ENCODE data around the gene DLX2. TPM values are rescaled to one million over a fixed set of nuclear protein-coding genes. Genes with fewer than 3 reads are reported as not detected.

Gene DLX2
- total RNA-seq, 4 donors from 2014 or later = not detected

DNA sequence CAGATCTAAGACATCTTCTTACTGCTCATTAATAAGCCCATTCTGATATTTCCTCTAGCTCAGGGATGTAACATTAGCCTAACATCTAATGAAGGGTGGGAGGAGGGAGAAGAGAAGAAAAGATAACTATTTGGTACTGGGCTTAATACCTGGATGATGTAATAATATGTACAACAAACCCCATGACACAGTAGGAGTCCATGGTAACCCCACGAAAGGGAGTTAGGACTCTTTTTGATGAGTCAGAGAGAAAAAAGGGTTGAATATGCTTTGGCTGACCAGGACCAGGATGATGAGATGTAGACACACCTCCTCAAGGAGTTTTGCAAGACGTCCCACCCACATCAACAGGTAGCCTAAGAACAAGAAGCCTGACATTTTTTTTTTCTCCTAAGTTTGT is 34.4 kb upstream of the DLX2 start:
- intact Hi-C loops (cut with DNase I) = loop anchor here (10.0 kb wide), 1 partner anchor 562 kb away; no protein-coding TSS in a partner anchor
- no peaks in the 10 kb centered on the region for H3K9me3 ChIP-seq
- WGBS, 2 donors = 62 to 64% methylated on average over 2 of the region's 2 CpGs
- H3K4me3 ChIP-seq = no peak overlapping the region
- no peak overlapping the region for H3K27ac ChIP-seq
- peaks cover 0 to 12% (median 0%) of the 10 kb centered on the region in 4 donors for H3K27me3 ChIP-seq
- H3K4me1 ChIP-seq = no peaks in the 10 kb centered on the region
- no peak for DNase-seq
- TF ChIP-seq, protein P1, sequence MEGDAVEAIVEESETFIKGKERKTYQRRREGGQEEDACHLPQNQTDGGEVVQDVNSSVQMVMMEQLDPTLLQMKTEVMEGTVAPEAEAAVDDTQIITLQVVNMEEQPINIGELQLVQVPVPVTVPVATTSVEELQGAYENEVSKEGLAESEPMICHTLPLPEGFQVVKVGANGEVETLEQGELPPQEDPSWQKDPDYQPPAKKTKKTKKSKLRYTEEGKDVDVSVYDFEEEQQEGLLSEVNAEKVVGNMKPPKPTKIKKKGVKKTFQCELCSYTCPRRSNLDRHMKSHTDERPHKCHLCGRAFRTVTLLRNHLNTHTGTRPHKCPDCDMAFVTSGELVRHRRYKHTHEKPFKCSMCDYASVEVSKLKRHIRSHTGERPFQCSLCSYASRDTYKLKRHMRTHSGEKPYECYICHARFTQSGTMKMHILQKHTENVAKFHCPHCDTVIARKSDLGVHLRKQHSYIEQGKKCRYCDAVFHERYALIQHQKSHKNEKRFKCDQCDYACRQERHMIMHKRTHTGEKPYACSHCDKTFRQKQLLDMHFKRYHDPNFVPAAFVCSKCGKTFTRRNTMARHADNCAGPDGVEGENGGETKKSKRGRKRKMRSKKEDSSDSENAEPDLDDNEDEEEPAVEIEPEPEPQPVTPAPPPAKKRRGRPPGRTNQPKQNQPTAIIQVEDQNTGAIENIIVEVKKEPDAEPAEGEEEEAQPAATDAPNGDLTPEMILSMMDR (IDR thresholded peaks at IDR 0.05) = no peak
- no peak for TF ChIP-seq POLR2A (IDR thresholded peaks at IDR 0.05)
- no peaks in the 10 kb centered on the region for H3K36me3 ChIP-seq

DNA sequence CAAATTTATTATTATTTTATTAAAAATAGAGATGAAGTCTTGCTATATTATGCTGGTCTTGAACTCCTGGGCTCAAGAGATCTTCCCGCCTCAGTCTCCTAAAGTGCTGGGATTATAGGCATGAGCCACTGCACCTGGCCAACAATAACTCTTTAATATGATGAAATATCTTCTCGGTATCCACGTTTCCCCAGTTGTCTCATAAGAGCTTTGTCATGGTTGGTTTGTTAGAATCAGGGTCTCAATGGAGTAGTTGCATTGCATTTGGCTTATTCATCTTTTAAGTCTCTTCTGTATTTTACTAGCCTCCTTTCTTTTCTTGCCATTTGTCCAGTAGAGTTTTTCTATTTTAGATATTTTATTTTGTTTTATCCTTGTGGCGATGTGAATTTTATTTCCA is 32.7 kb upstream of the DLX2 start:
- no peak overlapping the region for H3K4me3 ChIP-seq
- no peak for DNase-seq
- peaks cover 0 to 12% (median 0%) of the 10 kb centered on the region in 4 donors for H3K27me3 ChIP-seq
- no peak overlapping the region for H3K27ac ChIP-seq
- intact Hi-C loops (cut with DNase I) = loop anchor here (10.0 kb wide), 1 partner anchor 561 kb away; no protein-coding TSS in a partner anchor
- TF ChIP-seq POLR2A (IDR thresholded peaks at IDR 0.05) = no peak
- TF ChIP-seq, protein P1 (IDR thresholded peaks at IDR 0.05) = no peak
- H3K4me1 ChIP-seq = no peaks in the 10 kb centered on the region
- H3K9me3 ChIP-seq = no peaks in the 10 kb centered on the region
- H3K36me3 ChIP-seq = no peaks in the 10 kb centered on the region
- 79 to 82% methylated on average over 4 of the region's 4 CpGs for WGBS, 2 donors

DNA sequence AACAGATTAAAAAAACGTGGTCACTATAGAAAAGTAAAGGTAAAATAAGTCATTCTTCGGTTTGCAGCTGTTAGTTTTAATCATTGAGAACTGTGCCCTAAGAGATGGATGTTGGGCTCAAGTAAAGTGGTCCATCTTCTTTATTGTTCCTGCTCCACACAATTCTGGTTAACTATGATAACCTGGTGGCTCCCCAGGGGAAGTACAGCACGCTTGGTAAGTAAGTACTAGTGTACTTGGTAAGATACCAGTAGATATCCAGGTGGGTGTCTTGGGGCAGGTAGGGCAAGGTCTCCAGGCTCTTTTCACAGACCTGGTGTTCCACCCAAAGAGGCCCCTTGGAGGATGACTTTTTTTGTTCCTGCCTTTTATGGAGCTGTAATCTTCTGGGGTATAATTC is 31.6 kb upstream of the DLX2 start:
- no peaks in the 10 kb centered on the region for H3K4me1 ChIP-seq
- TF ChIP-seq POLR2A (IDR thresholded peaks at IDR 0.05) = no peak
- TF ChIP-seq, protein P1 (IDR thresholded peaks at IDR 0.05) = no peak
- no peak overlapping the region for H3K4me3 ChIP-seq
- WGBS, 2 donors = 66 to 69% methylated on average over 3 of the region's 3 CpGs
- H3K36me3 ChIP-seq = no peaks in the 10 kb centered on the region
- H3K9me3 ChIP-seq = no peaks in the 10 kb centered on the region
- intact Hi-C loops (cut with DNase I) = loop anchor here (10.0 kb wide), 1 partner anchor 559 kb away; no protein-coding TSS in a partner anchor
- no peak overlapping the region for H3K27ac ChIP-seq
- H3K27me3 ChIP-seq = peaks cover 0 to 12% (median 0%) of the 10 kb centered on the region in 4 donors
- no peak for DNase-seq

DNA sequence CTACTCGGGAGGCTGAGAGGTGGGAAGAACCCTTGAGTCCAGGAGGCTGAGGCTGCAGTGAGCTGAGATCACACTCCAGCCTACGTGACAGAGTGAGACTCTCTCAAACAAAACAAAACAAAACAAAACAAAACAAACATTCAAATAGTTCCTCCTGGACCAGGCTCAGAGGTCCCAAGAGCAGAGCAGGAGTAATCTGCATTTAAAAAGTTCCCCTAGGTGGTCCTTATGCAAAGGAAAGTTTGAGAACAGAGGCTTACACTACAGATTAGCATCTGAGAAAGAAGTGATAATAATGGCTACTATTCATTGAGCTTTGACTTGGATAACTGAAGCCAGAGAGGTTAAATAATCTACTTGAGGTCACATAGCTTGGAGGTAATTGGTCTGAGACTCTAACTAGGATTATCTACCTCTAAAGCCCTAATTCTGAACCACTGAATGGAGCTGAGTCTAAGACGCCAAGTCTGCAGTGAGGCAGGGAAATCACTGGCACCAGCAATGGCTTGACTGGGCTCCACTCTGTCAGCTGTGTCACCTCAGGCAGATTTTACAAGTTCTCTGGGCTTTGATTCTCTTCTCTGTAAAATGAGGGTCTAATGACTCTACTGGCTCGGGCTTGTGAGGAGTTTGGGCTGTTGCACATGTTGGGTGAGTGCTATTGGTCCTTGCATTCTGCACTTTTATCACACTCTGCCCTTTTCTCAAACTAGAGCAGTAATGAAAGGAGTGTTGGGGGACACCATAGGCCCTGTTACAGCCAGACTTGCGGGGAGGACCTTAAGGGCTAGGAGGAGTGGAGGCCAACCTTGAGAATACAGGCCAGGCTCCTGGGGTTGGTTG is 29.2 kb upstream of the DLX2 start:
- WGBS, 2 donors = 62 to 75% methylated on average over 5 of the region's 5 CpGs
- Histone ChIP-seq H3K27ac (no peak overlapping the region), H3K27me3 (peaks cover 0 to 7% (median 0%) of the 10 kb centered on the region in 4 donors), H3K36me3 (no peaks in the 10 kb centered on the region), H3K9me3 (no peaks in the 10 kb centered on the region), H3K4me3 (no peak overlapping the region), H3K4me1 (no peaks in the 10 kb centered on the region)
- DNase-seq = no peak
- intact Hi-C loops (cut with DNase I) = loop anchor here (10.0 kb wide), 1 partner anchor 557 kb away; no protein-coding TSS in a partner anchor
- TF ChIP-seq, protein P1 (IDR thresholded peaks at IDR 0.05) = no peak
- TF ChIP-seq POLR2A (IDR thresholded peaks at IDR 0.05) = no peak

DNA sequence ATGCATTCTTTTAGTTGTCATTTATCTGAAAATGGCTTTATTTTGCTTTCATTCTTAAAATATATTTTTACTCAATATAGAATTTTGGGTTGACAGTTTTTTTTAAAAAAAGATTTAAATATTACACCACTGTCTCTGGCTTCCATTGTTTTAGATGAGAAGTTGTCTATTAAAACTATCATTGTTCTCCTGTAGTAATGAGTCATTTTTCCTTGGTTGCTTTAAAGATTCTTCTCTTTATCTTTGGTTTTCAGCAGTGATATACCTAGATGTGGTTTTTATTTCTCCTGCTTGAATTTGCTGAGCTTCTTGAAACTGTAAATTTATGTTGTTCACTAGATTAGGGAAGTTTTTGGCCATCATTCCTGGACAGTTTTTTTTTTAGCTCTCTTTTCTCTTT is 26.7 kb upstream of the DLX2 start:
- Histone ChIP-seq H3K9me3 (no peaks in the 10 kb centered on the region), H3K4me1 (no peaks in the 10 kb centered on the region), H3K4me3 (no peak overlapping the region), H3K27ac (no peak overlapping the region), H3K36me3 (no peaks in the 10 kb centered on the region), H3K27me3 (no peaks in the 10 kb centered on the region)
- DNase-seq = no peak
- TF ChIP-seq POLR2A (IDR thresholded peaks at IDR 0.05) = no peak
- TF ChIP-seq, protein P1 (IDR thresholded peaks at IDR 0.05) = no peak
- intact Hi-C loops (cut with DNase I) = no loop called here
